GM12878 (cell line): ENCODE measurements around the gene RBM42. TPM values are rescaled to one million over a fixed set of nuclear protein-coding genes. Genes with fewer than 3 reads are reported as not detected.
"Not testable (repeated sequence)": the region's sequence is repeated elsewhere in the genome, so short reads cannot be mapped to it uniquely, and the experiment has no call there.

ENCODE experiments used
- ATAC-seq: fragments of 200-7000 bp; cut with Tn5 transposase; 3 replicates; pipeline ENCODE4 v1.9.1; 2020; ENCODE audit warnings: mild to moderate bottlenecking, moderate library complexity
- BruUV-seq: library from RNA; stranded (reverse); fragments of 400-500 nt; replicated peaks from 2 replicates; lab custom pipeline; 2021; lab: Mats Ljungman, UMichigan
- CTCF ChIA-PET: fragments of 300-600 bp; sonication (Branson Sonifier 250); formaldehyde crosslinking; extraction: SDS; loops from one replicate; lab custom pipeline; 2021; ENCODE audit warnings: inconsistent platforms; lab: Yijun Ruan, JAX
- POLR2A ChIA-PET: fragments of 350-600 bp; formaldehyde crosslinking; extraction: SDS; loops from one replicate; lab custom pipeline; 2021; ENCODE audit warnings: inconsistent platforms; lab: Charles Lee
- RAD21 ChIA-PET: fragments of 300-600 bp; sonication (Branson Sonifier 250); formaldehyde crosslinking; loops from one replicate; lab custom pipeline; 2023; ENCODE audit warnings: antibody characterized with exemption; ENCODE audit not compliant: unreplicated experiment; lab: Charles Lee
- SMC1A ChIA-PET: fragments of 300-600 bp; sonication (Branson Sonifier 250); formaldehyde crosslinking; loops from one replicate; lab custom pipeline; 2023; ENCODE audit not compliant: unreplicated experiment, uncharacterized antibody; lab: Charles Lee
- DNase-seq: peaks from one replicate; pipeline ENCODE4 v3.0.0-alpha.2; 2011; ENCODE audit warnings: low read depth, low spot score
- FAIRE-seq: peaks from 3 replicates; lab custom pipeline; 2011; peaks lifted over from hg19 to GRCh38; lab: Jason Lieb, UNC
- H2AFZ ChIP-seq: 2 replicates; pipeline ENCODE4 v1.6.0; 2011; ENCODE audit warnings: low read depth, low read length, control low read depth; ENCODE audit not compliant: control insufficient read depth
- H3K27ac ChIP-seq: 2 replicates; pipeline ENCODE4 v1.5.1; 2011; ENCODE audit warnings: control low read depth; ENCODE audit not compliant: control insufficient read depth, insufficient read depth
- H3K27me3 ChIP-seq, 2 experiments: replicated peaks in 1 of 2; 2 replicates each; pipeline versions ENCODE4 v1.6.0 to v1.6.1; 2011; ENCODE audit warnings: low read length in 1 of 2; ENCODE audit not compliant: control insufficient read depth in 2 of 2, insufficient read depth in 2 of 2
- H3K36me3 ChIP-seq, 2 experiments: 2 replicates each; pipeline ENCODE4 v1.5.1; 2011; ENCODE audit warnings: low read length in 1 of 2; ENCODE audit not compliant: control insufficient read depth in 2 of 2, insufficient read depth in 2 of 2
- H3K4me1 ChIP-seq: 2 replicates; pipeline ENCODE4 v1.6.1; 2011; ENCODE audit warnings: mild to moderate bottlenecking, low read length, moderate library complexity, mixed read lengths; ENCODE audit not compliant: control insufficient read depth, insufficient read depth
- H3K4me2 ChIP-seq: 2 replicates; pipeline ENCODE4 v1.6.0; 2011; ENCODE audit warnings: control low read depth; ENCODE audit not compliant: control insufficient read depth, insufficient read depth
- H3K4me3 ChIP-seq: fragments of 200-600 bp; sonication (generic); 2 replicates; pipeline ENCODE4 v1.5.1; 2016
- H3K79me2 ChIP-seq: 2 replicates; pipeline ENCODE4 v1.6.0; 2011; ENCODE audit warnings: low read length; ENCODE audit not compliant: control insufficient read depth, insufficient read depth
- H3K9ac ChIP-seq: 2 replicates; pipeline ENCODE4 v1.8.0; 2011; ENCODE audit warnings: low read length, control low read depth, mixed read lengths; ENCODE audit not compliant: control insufficient read depth, insufficient read depth
- H3K9me3 ChIP-seq: replicated peaks from 3 replicates; pipeline ENCODE4 v1.5.1; 2011; ENCODE audit warnings: mild to moderate bottlenecking, low read length; ENCODE audit not compliant: control insufficient read depth, insufficient read depth
- H4K20me1 ChIP-seq: 2 replicates; pipeline ENCODE4 v1.6.0; 2011; ENCODE audit not compliant: control insufficient read depth, insufficient read depth
- ATF7 ChIP-seq: fragments of 450-650 bp; IDR thresholded peaks from 2 replicates; pipeline ENCODE4 v1.6.1; 2016; ENCODE audit warnings: low read depth, mild to moderate bottlenecking
- BRCA1 ChIP-seq: IDR thresholded peaks from 2 replicates; pipeline ENCODE4 v1.6.1; 2011; ENCODE audit warnings: low read depth, low read length, improper control_type of control experiment
- CBFB ChIP-seq: IDR thresholded peaks from 2 replicates; pipeline ENCODE4 v1.6.1; 2016; ENCODE audit warnings: antibody characterized with exemption, low read depth
- GATAD2B ChIP-seq: fragments of 450-650 bp; conservative IDR thresholded peaks from 2 replicates; pipeline ENCODE4 v1.6.1; 2017; ENCODE audit warnings: low read depth, mild to moderate bottlenecking, moderate library complexity
- HCFC1 ChIP-seq: fragments of 150-350 bp; IDR thresholded peaks from 2 replicates; pipeline ENCODE4 v1.6.1; 2014; ENCODE audit warnings: low read length
- KLF5 ChIP-seq: fragments of 450-650 bp; IDR thresholded peaks from 2 replicates; pipeline ENCODE4 v1.6.1; 2014; ENCODE audit warnings: mild to moderate bottlenecking; ENCODE audit not compliant: partially characterized antibody
- NFYA ChIP-seq: IDR thresholded peaks from 2 replicates; pipeline ENCODE4 v1.6.1; 2011; ENCODE audit warnings: low read depth, mild to moderate bottlenecking, low read length, improper control_type of control experiment, borderline replicate concordance
- RBBP5 ChIP-seq: fragments of 200-600 bp; sonication (generic); conservative IDR thresholded peaks from 2 replicates; pipeline ENCODE4 v1.6.1; 2016
- RFX5 ChIP-seq: IDR thresholded peaks from 2 replicates; pipeline ENCODE4 v1.6.1; 2011; ENCODE audit warnings: low read depth, low read length, improper control_type of control experiment
- SIN3A ChIP-seq: IDR thresholded peaks from 2 replicates; pipeline ENCODE4 v1.6.1; 2012; ENCODE audit warnings: low read depth, low read length, improper control_type of control experiment
- ZBED1 ChIP-seq: IDR thresholded peaks from 2 replicates; pipeline ENCODE4 v1.6.1; 2016; ENCODE audit warnings: borderline replicate concordance
- WGBS: methylation state at CpG from one replicate; pipeline ENCODE4 v1.1.6; 2016; ENCODE audit warnings: low lambda C conversion rate; ENCODE audit not compliant: insufficient replicate concordance, insufficient coverage; ENCODE audit errors: missing lambda C conversion rate; 5-methylcytosine and 5-hydroxymethylcytosine counted together
- in situ Hi-C: fragments of 300-500 bp; cut with MboI; formaldehyde crosslinking; loops from 9 replicates; pipeline ENCODE4 v1.14.3; 2018; ENCODE audit warnings: mixed read lengths
- intact Hi-C: fragments of 100-400 bp; cut with micrococcal nuclease; formaldehyde crosslinking; loops from one replicate; pipeline ENCODE4 v1.14.2; 2022; ENCODE audit not compliant: unreplicated experiment
- polyA plus RNA-seq, 11 experiments: library from polyadenylated mRNA; depleted of rRNA in 4 of 11; unstranded in 6 of 11; stranded (reverse) in 5 of 11; fragments of >200 nt; fragmentation: Nextera tagmentation in 4 of 11; fragmentation: Illumina TruSeq in 1 of 11; extraction: Ambion mirVana in 4 of 11; extraction: Trizol in 1 of 11; gene quantifications; 1 replicate in 1 of 11; 2 replicates in 10 of 11; pipeline versions ENCODE4 v1.2.1 to v1.2.3, GENCODE V29; 2011 to 2016; ENCODE audit warnings: inconsistent platforms in 2 of 11, missing spikeins in 2 of 11, low read depth in 1 of 11
- total RNA-seq, 4 experiments: library from RNA; depleted of rRNA in 3 of 4; stranded (reverse); fragments of >200 nt in 3 of 4; fragmentation: Illumina TruSeq in 1 of 4; extraction: Trizol in 1 of 4; gene quantifications; 2 replicates each; pipeline versions ENCODE4 v1.2.1 to v1.2.3, GENCODE V29; 2013 to 2021
- TF ChIP-seq, protein P1 (sequence below): fragments of 450-650 bp; formaldehyde crosslinking; IDR thresholded peaks from 2 replicates; pipeline ENCODE4 v1.5.0; 2022; ENCODE audit warnings: mild to moderate bottlenecking, missing genetic modification characterization
- TF ChIP-seq, protein P2 (sequence below): fragments of 450-650 bp; IDR thresholded peaks from 2 replicates; pipeline ENCODE4 v1.6.1; 2017; ENCODE audit warnings: mild to moderate bottlenecking

Gene RBM42
- total and polyA plus RNA-seq, 10 of the 15 experiments (the other 5 are each of a cell fraction or from before 2014, with no cell fraction given): 4.2 to 117 (median 48.5) TPM

DNA sequence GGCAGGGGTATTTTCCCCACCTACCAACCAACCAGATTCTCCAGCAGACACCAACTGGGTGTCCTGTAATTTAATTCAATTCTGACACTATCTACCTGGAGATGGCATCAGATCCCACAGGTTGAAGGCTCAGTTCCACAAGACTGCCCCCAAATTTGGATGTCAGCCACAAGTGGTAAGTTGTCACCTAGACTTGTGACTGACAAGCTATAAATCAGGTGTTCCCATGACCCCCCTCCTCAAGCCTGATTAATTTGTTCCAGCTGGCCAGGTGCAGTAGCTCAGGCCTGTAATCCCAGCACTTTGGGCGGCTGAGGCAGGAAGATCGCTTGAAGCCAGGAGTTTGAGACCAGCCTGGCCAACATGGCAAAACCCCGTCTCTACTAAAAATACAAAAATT, 26.9 kb upstream of the RBM42 start:
- no peaks in the 10 kb centered on the region for H4K20me1 ChIP-seq
- no peaks in the 10 kb centered on the region for H3K36me3 ChIP-seq
- no peaks in the 10 kb centered on the region; the same call in 2 of the 3 replicates for H3K9me3 ChIP-seq
- FAIRE-seq (no peak), DNase-seq (no peak), ATAC-seq (no peak)
- H3K4me1 ChIP-seq: no peaks in the 10 kb centered on the region
- H3K79me2 ChIP-seq: no peaks in the 10 kb centered on the region
- TF ChIP-seq GATAD2B (no peak), ATF7 (no peak), KLF5 (no peak), BRCA1 (no peak), HCFC1 (no peak), ZBED1 (no peak), CBFB (no peak), RFX5 (no peak), RBBP5 (no peak), NFYA (no peak), SIN3A (no peak)
- TF ChIP-seq, protein P1, sequence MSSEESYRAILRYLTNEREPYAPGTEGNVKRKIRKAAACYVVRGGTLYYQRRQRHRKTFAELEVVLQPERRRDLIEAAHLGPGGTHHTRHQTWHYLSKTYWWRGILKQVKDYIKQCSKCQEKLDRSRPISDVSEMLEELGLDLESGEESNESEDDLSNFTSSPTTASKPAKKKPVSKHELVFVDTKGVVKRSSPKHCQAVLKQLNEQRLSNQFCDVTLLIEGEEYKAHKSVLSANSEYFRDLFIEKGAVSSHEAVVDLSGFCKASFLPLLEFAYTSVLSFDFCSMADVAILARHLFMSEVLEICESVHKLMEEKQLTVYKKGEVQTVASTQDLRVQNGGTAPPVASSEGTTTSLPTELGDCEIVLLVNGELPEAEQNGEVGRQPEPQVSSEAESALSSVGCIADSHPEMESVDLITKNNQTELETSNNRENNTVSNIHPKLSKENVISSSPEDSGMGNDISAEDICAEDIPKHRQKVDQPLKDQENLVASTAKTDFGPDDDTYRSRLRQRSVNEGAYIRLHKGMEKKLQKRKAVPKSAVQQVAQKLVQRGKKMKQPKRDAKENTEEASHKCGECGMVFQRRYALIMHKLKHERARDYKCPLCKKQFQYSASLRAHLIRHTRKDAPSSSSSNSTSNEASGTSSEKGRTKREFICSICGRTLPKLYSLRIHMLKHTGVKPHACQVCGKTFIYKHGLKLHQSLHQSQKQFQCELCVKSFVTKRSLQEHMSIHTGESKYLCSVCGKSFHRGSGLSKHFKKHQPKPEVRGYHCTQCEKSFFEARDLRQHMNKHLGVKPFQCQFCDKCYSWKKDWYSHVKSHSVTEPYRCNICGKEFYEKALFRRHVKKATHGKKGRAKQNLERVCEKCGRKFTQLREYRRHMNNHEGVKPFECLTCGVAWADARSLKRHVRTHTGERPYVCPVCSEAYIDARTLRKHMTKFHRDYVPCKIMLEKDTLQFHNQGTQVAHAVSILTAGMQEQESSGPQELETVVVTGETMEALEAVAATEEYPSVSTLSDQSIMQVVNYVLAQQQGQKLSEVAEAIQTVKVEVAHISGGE (CRISPR knock-in tag): no peak
- TF ChIP-seq, protein P2, sequence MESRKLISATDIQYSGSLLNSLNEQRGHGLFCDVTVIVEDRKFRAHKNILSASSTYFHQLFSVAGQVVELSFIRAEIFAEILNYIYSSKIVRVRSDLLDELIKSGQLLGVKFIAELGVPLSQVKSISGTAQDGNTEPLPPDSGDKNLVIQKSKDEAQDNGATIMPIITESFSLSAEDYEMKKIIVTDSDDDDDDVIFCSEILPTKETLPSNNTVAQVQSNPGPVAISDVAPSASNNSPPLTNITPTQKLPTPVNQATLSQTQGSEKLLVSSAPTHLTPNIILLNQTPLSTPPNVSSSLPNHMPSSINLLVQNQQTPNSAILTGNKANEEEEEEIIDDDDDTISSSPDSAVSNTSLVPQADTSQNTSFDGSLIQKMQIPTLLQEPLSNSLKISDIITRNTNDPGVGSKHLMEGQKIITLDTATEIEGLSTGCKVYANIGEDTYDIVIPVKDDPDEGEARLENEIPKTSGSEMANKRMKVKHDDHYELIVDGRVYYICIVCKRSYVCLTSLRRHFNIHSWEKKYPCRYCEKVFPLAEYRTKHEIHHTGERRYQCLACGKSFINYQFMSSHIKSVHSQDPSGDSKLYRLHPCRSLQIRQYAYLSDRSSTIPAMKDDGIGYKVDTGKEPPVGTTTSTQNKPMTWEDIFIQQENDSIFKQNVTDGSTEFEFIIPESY: no peak
- intact Hi-C loops (no loop called here), in situ Hi-C loops (no loop called here)
- H3K4me3 ChIP-seq: no peak overlapping the region
- POLR2A ChIA-PET: interaction anchor here (0.6 kb wide), 1 partner anchor 602 kb away, joined by 5 read pairs; no protein-coding TSS in a partner anchor
- no peak overlapping the region for H3K27ac ChIP-seq
- no peaks in the 10 kb centered on the region; a peak in 1 of 4 replicates for H3K27me3 ChIP-seq
- CTCF ChIA-PET: interaction anchor here (0.7 to 1.4 kb wide), 2 partner anchors 8 to 53 kb away, joined by 3 to 4 read pairs; no protein-coding TSS in a partner anchor
- 75% methylated on average over 3 of the region's 3 CpGs for WGBS
- H2AFZ ChIP-seq: no peak overlapping the region
- SMC1A ChIA-PET: interaction anchor here (1.0 to 1.3 kb wide), 3 partner anchors 11 to 110 kb away, joined by 3 to 4 read pairs (median 3); no protein-coding TSS in a partner anchor
- no peak overlapping the region for H3K9ac ChIP-seq
- RAD21 ChIA-PET: no interaction called here
- H3K4me2 ChIP-seq: no peak overlapping the region
- no TSS peak for BruUV-seq

DNA sequence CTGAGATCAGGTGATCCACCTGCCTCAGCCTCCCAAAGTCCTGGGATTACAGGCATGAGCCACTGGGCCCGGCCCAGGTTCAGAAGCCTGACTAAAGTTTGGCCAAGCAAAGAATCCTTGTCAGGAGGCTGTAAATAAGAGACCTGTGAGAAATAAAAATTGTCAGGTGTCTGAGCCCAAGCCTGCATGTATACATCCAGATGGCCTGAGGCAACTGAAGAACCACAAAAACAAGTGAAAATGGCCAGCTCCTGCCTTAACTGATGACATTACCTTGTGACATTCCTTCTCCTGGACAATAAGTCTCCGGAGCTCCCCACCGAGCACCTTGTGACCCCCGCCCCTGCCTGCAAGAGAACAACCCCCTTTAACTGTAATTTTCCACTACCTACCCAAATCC, 24.4 kb upstream of the RBM42 start:
- RAD21 ChIA-PET, in situ Hi-C loops, H3K27me3 ChIP-seq, H3K79me2 ChIP-seq, ATAC-seq, H3K9me3 ChIP-seq, H3K4me1 ChIP-seq, H3K4me2 ChIP-seq, DNase-seq, H3K4me3 ChIP-seq, H3K27ac ChIP-seq, FAIRE-seq, intact Hi-C loops, H2AFZ ChIP-seq, H3K36me3 ChIP-seq, H3K9ac ChIP-seq, H4K20me1 ChIP-seq, CTCF ChIA-PET, BruUV-seq: not testable (repeated sequence)
- POLR2A ChIA-PET: interaction anchor here (1.1 kb wide), 1 partner anchor 9 kb away, joined by 3 read pairs; no protein-coding TSS in a partner anchor
- WGBS: 74% methylated on average over 4 of the region's 4 CpGs
- SMC1A ChIA-PET: interaction anchor here (1.6 kb wide), 1 partner anchor 45 kb away, joined by 3 read pairs; no protein-coding TSS in a partner anchor
